PFSK-1 (cell line): Measurements from ENCODE around the gene MRPL10.

ENCODE experiments used
- FOXP2 ChIP-seq: optimal IDR thresholded peaks from 2 replicates; pipeline ENCODE3; 2011; ENCODE audit warnings: borderline replicate concordance, control low read depth, inconsistent platforms; ENCODE audit not compliant: insufficient read depth; ENCODE audit errors: extremely low read length, extremely low read depth
- POLR2AphosphoS5 ChIP-seq: IDR thresholded peaks from 2 replicates; pipeline ENCODE4 v1.6.1; 2012; ENCODE audit warnings: low read depth, mild to moderate bottlenecking, control low read depth, low read length, moderate library complexity
- REST ChIP-seq, 2 experiments: IDR thresholded peaks; 2 replicates each; pipeline versions ENCODE4 v1.6.1 to v1.8.0; 2011 to 2012; ENCODE audit warnings: low read depth in 2 of 2, low read length in 2 of 2, control low read depth in 1 of 2, inconsistent platforms in 1 of 2, mild to moderate bottlenecking in 1 of 2, moderate library complexity in 1 of 2; ENCODE audit not compliant: insufficient read depth in 1 of 2
- SIN3A ChIP-seq: IDR thresholded peaks from 2 replicates; pipeline ENCODE4 v1.6.1; 2012; ENCODE audit warnings: mild to moderate bottlenecking, low read length, moderate library complexity, borderline replicate concordance; ENCODE audit not compliant: insufficient read depth
- TAF1 ChIP-seq: IDR thresholded peaks from 2 replicates; pipeline ENCODE4 v1.6.1; 2012; ENCODE audit warnings: low read length, control low read depth, borderline replicate concordance; ENCODE audit not compliant: insufficient read depth

Gene MRPL10

GRCh38 chr17:47823519-47823918 lies 7.8 kb downstream of the MRPL10 start:
- TF ChIP-seq SIN3A: no peak
- no peak for TF ChIP-seq REST (IDR thresholded peaks at IDR 0.05; ENCODE audit: insufficient read depth in 1 of 2, low read depth in 2 of 2, low read length in 2 of 2)
- TF ChIP-seq FOXP2: no peak
- TF ChIP-seq TAF1: no peak
- TF ChIP-seq POLR2AphosphoS5: no peak

- TF ChIP-seq FOXP2 (no peak), POLR2AphosphoS5 (no peak), SIN3A (no peak), REST (IDR thresholded peaks at IDR 0.05; ENCODE audit: insufficient read depth in 1 of 2, low read depth in 2 of 2, low read length in 2 of 2) (no peak), TAF1 (no peak)
Observed at GRCh38 chr17:47822785-47823184, 8.6 kb downstream of the MRPL10 start.

GRCh38 chr17:47821424-47822391 lies 9.6 kb downstream of the MRPL10 start, which contains the start of gene OSBPL7:
TSS of gene OSBPL7 (minus strand) at chr17:47821794. CDS start at chr17:47820278, 1,516 bp downstream.
- TF ChIP-seq TAF1 (peak; percentile 89), SIN3A (0 out of 2 replicates have a peak, but pooled peaks have one; percentile 82), REST (IDR thresholded peaks at IDR 0.05; ENCODE audit: insufficient read depth in 1 of 2, low read depth in 2 of 2, low read length in 2 of 2) (0 out of 4 replicates have a peak, but pooled peaks of 1 of the 2 experiments have one; percentile 39), POLR2AphosphoS5 (peak; percentile 78), FOXP2 (no peak)

DNA sequence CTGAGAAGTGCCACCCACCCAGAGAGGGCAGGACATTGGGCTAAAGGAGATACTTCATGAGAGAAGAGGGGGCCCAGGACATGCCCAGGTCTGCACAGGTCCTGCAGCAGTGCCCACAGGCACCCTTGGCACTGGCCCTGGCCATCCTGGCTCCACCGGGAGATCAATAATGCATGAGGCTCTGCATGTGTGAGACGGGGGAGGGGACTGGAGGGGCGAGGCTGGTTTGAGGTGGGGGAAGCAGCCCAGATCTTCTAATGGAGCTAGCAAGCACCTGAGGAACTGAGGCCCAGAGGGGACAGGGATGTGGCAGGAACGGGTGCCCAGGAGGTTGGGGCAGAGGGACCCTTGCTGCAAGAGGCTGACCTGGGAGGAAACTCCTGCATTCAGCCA lies 10.3 kb downstream of the MRPL10 start:
- TF ChIP-seq FOXP2 (no peak), REST (IDR thresholded peaks at IDR 0.05; ENCODE audit: insufficient read depth in 1 of 2, low read depth in 2 of 2, low read length in 2 of 2) (no peak), TAF1 (no peak), SIN3A (no peak), POLR2AphosphoS5 (no peak)
